Activated naive CD8-positive, alpha-beta T cell treated with anti-CD3 and anti-CD28 coated beads, Interleukin-2, amount 10 ng/mL, durations not matched to agents 7 days and 5 days (primary cell): ENCODE measurements around the gene IFNGR1. TPM values are rescaled to one million over a fixed set of nuclear protein-coding genes. Genes with fewer than 3 reads are reported as not detected.

Experiments
- ATAC-seq: fragments of 150-1000 bp; cut with Tn5 transposase; one replicate; pipeline ENCODE4 v1.10.0; 2021; ENCODE audit warnings: low read depth, moderate library complexity
- POLR2A ChIA-PET: fragments of 350-600 bp; sonication (Branson Sonifier 250); formaldehyde crosslinking; loops from one replicate; lab custom pipeline; 2021; ENCODE audit warnings: antibody characterized with exemption; lab: Charles Lee
- DNase-seq: peaks from one replicate; pipeline ENCODE4 v3.0.0; 2021
- H3K27ac Mint-ChIP-seq: one replicate; pipeline ENCODE4 v1.8.0; 2022; ENCODE audit warnings: mild to moderate bottlenecking, mixed read lengths
- H3K27me3 Mint-ChIP-seq: one replicate; pipeline ENCODE4 v1.8.0; 2022; ENCODE audit warnings: mild to moderate bottlenecking, moderate library complexity, mixed read lengths
- H3K36me3 Mint-ChIP-seq: one replicate; pipeline ENCODE4 v1.8.0; 2021; ENCODE audit warnings: mild to moderate bottlenecking, mixed read lengths
- H3K4me1 Mint-ChIP-seq: one replicate; pipeline ENCODE4 v1.8.0; 2021; ENCODE audit warnings: mixed read lengths
- H3K4me3 Mint-ChIP-seq: one replicate; pipeline ENCODE4 v1.8.0; 2022; ENCODE audit warnings: mild to moderate bottlenecking, moderate library complexity, mixed read lengths
- H3K9me3 Mint-ChIP-seq: one replicate; pipeline ENCODE4 v1.8.0; 2021; ENCODE audit warnings: mixed read lengths
- total RNA-seq, 2 experiments: library from RNA; stranded (reverse); gene quantifications; one replicate each; pipeline ENCODE4 v1.2.3, GENCODE V29; 2021

IFNGR1 gene
- total RNA-seq, 2 experiments from 2014 or later = 29.1 to 29.8 TPM

GRCh38 chr6:137193256-137194070, 25.7 kb downstream of the IFNGR1 start:
- DNase-seq = no peak
- H3K27ac Mint-ChIP-seq = no peak overlapping the region
- peaks cover 11% of the 10 kb centered on the region for H3K36me3 Mint-ChIP-seq
- no peak overlapping the region for H3K4me3 Mint-ChIP-seq
- H3K27me3 Mint-ChIP-seq = no peaks in the 10 kb centered on the region
- peaks cover 1% of the 10 kb centered on the region for H3K4me1 Mint-ChIP-seq
- POLR2A ChIA-PET = no interaction called here
- ATAC-seq = no peak
- peaks cover 12% of the 10 kb centered on the region for H3K9me3 Mint-ChIP-seq

GRCh38 chr6:137192821-137193220, 26.4 kb downstream of the IFNGR1 start:
- H3K4me1 Mint-ChIP-seq = peaks cover 1% of the 10 kb centered on the region
- POLR2A ChIA-PET = no interaction called here
- no peak overlapping the region for H3K27ac Mint-ChIP-seq
- H3K4me3 Mint-ChIP-seq = no peak overlapping the region
- no peaks in the 10 kb centered on the region for H3K27me3 Mint-ChIP-seq
- H3K9me3 Mint-ChIP-seq = peaks cover 9% of the 10 kb centered on the region
- DNase-seq (no peak), ATAC-seq (no peak)
- H3K36me3 Mint-ChIP-seq = peaks cover 5% of the 10 kb centered on the region

DNA sequence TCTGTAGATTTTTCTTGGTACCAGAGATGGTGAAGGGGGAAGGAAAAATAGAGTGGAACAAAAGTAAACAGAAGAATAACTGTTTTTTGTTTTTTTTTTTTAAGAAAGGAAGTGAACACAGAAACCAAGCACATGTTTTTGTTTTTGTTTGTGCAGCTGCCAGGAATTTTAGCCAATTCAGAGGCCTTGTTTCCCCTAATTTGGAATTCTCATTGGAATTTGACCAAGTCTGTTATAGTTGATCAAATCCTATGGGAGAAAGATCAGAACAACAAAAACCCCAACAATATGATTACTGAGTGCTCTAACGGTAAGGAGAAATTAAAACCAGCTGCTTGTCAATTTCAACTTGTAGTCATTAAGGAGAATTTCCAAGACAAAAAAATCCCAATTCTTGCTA, 27.5 kb downstream of the IFNGR1 start:
- no peaks in the 10 kb centered on the region for H3K4me1 Mint-ChIP-seq
- no peak overlapping the region for H3K4me3 Mint-ChIP-seq
- H3K27me3 Mint-ChIP-seq = no peaks in the 10 kb centered on the region
- H3K27ac Mint-ChIP-seq = no peak overlapping the region
- POLR2A ChIA-PET = no interaction called here
- no peaks in the 10 kb centered on the region for H3K36me3 Mint-ChIP-seq
- peaks cover 10% of the 10 kb centered on the region for H3K9me3 Mint-ChIP-seq
- DNase-seq (no peak), ATAC-seq (no peak)

DNA sequence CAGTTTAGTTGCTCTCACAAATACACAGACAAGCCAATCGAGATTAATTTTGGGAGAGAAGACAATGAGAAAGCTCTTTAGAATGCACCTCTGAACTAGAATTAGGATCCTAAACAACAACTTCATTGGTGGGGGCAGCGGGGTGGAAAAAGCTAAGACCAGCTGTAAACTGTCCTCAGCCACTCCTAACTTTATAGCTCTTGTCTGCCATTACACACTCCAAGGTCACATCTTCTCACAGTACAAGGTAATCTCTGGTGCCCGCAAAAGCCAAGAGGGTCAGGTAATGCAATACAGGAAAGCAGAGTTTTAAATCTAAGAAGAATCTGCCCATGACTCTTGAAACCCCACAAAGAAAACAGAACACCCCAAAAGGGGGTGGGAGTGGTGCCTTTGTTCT, 27.9 kb downstream of the IFNGR1 start:
- Mint-ChIP-seq H3K27ac (no peak overlapping the region), H3K36me3 (no peaks in the 10 kb centered on the region), H3K27me3 (no peaks in the 10 kb centered on the region), H3K4me3 (no peak overlapping the region), H3K9me3 (peaks cover 12% of the 10 kb centered on the region), H3K4me1 (no peaks in the 10 kb centered on the region)
- no peak for DNase-seq
- POLR2A ChIA-PET = no interaction called here
- ATAC-seq = no peak

GRCh38 chr6:137190583-137191094, 28.5 kb downstream of the IFNGR1 start:
- no peaks in the 10 kb centered on the region for H3K4me1 Mint-ChIP-seq
- H3K36me3 Mint-ChIP-seq = peaks cover 1% of the 10 kb centered on the region
- H3K27me3 Mint-ChIP-seq = no peaks in the 10 kb centered on the region
- no peak overlapping the region for H3K27ac Mint-ChIP-seq
- no peak overlapping the region for H3K4me3 Mint-ChIP-seq
- DNase-seq (no peak), ATAC-seq (no peak)
- POLR2A ChIA-PET = no interaction called here
- peaks cover 17% of the 10 kb centered on the region for H3K9me3 Mint-ChIP-seq

GRCh38 chr6:137188855-137189254, 30.3 kb downstream of the IFNGR1 start:
- Mint-ChIP-seq H3K36me3 (peaks cover 1% of the 10 kb centered on the region), H3K4me1 (no peaks in the 10 kb centered on the region), H3K9me3 (peaks cover 25% of the 10 kb centered on the region), H3K27me3 (no peaks in the 10 kb centered on the region), H3K27ac (no peak overlapping the region), H3K4me3 (no peak overlapping the region)
- POLR2A ChIA-PET = no interaction called here
- DNase-seq = no peak
- no peak for ATAC-seq

DNA sequence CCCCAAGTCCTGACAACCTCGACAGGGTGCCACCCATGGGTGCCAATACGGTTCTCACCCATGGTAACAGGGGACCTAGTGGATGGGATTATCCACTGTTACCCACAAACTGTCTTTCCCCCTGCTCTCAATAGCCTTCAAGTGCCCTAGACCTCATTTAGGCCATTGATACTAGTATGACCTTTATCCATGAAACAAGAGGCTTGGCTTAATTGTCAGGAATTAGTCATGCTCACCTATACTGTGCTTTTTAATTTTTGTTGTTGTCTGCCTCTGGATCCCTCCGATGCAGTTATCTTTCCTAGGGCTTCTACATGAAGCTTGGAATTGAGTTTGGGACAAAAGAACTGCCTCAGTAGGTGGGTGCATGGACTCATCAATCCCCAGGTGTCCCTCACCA, 33.9 kb downstream of the IFNGR1 start:
- no peak for ATAC-seq
- H3K36me3 Mint-ChIP-seq = peaks cover 9% of the 10 kb centered on the region
- DNase-seq = no peak
- no peaks in the 10 kb centered on the region for H3K4me1 Mint-ChIP-seq
- H3K9me3 Mint-ChIP-seq = peaks cover 32% of the 10 kb centered on the region
- POLR2A ChIA-PET = no interaction called here
- no peaks in the 10 kb centered on the region for H3K27me3 Mint-ChIP-seq
- H3K27ac Mint-ChIP-seq = no peak overlapping the region
- no peak overlapping the region for H3K4me3 Mint-ChIP-seq

- H3K27ac Mint-ChIP-seq = no peak overlapping the region
- no peak for DNase-seq
- no peaks in the 10 kb centered on the region for H3K4me1 Mint-ChIP-seq
- H3K9me3 Mint-ChIP-seq = peaks cover 36% of the 10 kb centered on the region
- no peak for ATAC-seq
- H3K27me3 Mint-ChIP-seq = no peaks in the 10 kb centered on the region
- H3K4me3 Mint-ChIP-seq = no peak overlapping the region
- peaks cover 15% of the 10 kb centered on the region for H3K36me3 Mint-ChIP-seq
- POLR2A ChIA-PET = no interaction called here
Observed at GRCh38 chr6:137182654-137183073, 36.5 kb downstream of the IFNGR1 start.

GRCh38 chr6:137181891-137182653, 37.1 kb downstream of the IFNGR1 start:
- Mint-ChIP-seq H3K27ac (no peak overlapping the region), H3K36me3 (peaks cover 15% of the 10 kb centered on the region), H3K27me3 (no peaks in the 10 kb centered on the region), H3K4me1 (no peaks in the 10 kb centered on the region), H3K4me3 (no peak overlapping the region), H3K9me3 (peaks cover 36% of the 10 kb centered on the region)
- ATAC-seq = no peak
- DNase-seq = no peak
- POLR2A ChIA-PET = no interaction called here

GRCh38 chr6:137177611-137178010, 41.6 kb downstream of the IFNGR1 start:
- ATAC-seq (no peak), DNase-seq (no peak)
- Mint-ChIP-seq H3K4me1 (no peaks in the 10 kb centered on the region), H3K27me3 (peaks cover 15% of the 10 kb centered on the region), H3K9me3 (peaks cover 22% of the 10 kb centered on the region), H3K4me3 (no peak overlapping the region), H3K27ac (no peak overlapping the region), H3K36me3 (peaks cover 12% of the 10 kb centered on the region)
- POLR2A ChIA-PET = no interaction called here

- H3K9me3 Mint-ChIP-seq = peaks cover 21% of the 10 kb centered on the region
- no peak overlapping the region for H3K4me3 Mint-ChIP-seq
- no peak overlapping the region for H3K27ac Mint-ChIP-seq
Observed at GRCh38 chr6:137176729-137177128, 42.5 kb downstream of the IFNGR1 start.

GRCh38 chr6:137175868-137176245, 43.3 kb downstream of the IFNGR1 start:
- Mint-ChIP-seq H3K9me3 (peaks cover 16% of the 10 kb centered on the region), H3K27ac (no peak overlapping the region), H3K27me3 (peaks cover 17% of the 10 kb centered on the region), H3K4me1 (no peaks in the 10 kb centered on the region), H3K36me3 (peaks cover 8% of the 10 kb centered on the region), H3K4me3 (no peak overlapping the region)
- POLR2A ChIA-PET = no interaction called here
- ATAC-seq (no peak), DNase-seq (no peak)

More at GRCh38 chr6:137176729-137177128, 42.5 kb downstream of the IFNGR1 start:
- DNase-seq (no peak), ATAC-seq (no peak)
- POLR2A ChIA-PET = no interaction called here
- H3K27me3 Mint-ChIP-seq = peaks cover 17% of the 10 kb centered on the region
- H3K4me1 Mint-ChIP-seq = no peaks in the 10 kb centered on the region
- peaks cover 9% of the 10 kb centered on the region for H3K36me3 Mint-ChIP-seq

DNA sequence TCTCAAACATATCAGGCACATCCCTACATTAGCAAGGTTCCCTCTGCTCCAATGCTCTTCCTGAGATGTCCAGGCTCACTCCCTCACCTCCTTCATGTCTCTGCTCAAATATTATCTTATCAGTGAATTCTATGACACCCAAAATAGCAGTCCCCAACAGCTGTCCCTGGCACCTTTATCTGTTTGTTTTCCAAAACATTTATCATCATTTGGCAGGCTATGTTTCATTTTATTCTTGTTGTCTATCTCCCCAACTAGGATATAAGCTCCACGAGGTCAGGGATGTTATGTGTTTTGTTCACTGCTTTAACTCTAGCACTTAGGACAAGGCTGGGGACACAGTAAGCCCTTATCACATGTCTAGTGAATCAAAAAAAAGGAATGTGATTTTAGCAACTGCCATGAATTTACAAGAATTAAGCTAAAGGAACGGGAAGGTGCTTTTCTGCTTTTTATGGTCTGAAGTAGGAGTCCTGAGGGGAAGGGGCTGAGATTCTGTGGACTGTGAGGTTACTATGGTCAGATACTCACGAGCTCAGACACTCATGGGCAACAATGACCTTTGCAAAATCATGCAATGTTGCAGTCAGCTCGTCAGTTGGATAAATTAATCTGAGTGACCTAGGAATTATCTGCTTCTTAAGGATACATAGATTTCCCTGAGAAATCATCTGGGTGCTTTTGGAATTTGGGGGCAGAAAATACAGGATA, 43.9 kb downstream of the IFNGR1 start:
- peaks cover 5% of the 10 kb centered on the region for H3K36me3 Mint-ChIP-seq
- DNase-seq = no peak
- no peak for ATAC-seq
- POLR2A ChIA-PET = no interaction called here
- no peaks in the 10 kb centered on the region for H3K4me1 Mint-ChIP-seq
- no peak overlapping the region for H3K4me3 Mint-ChIP-seq
- H3K27me3 Mint-ChIP-seq = peaks cover 17% of the 10 kb centered on the region
- H3K9me3 Mint-ChIP-seq = peaks cover 16% of the 10 kb centered on the region
- no peak overlapping the region for H3K27ac Mint-ChIP-seq
